Glomerular visceral epithelial cell (primary cell): ENCODE results near the gene GAS2L1.

Experiments used
- DNase-seq: peaks from one replicate; pipeline ENCODE4 v3.0.0-alpha.2; 2016; ENCODE audit errors: extremely low spot score

Gene GAS2L1

GRCh38 chr22:29306175-29306834 lies at the start of gene GAS2L1:
Gene GAS2L1 (plus strand): TSS chr22:29306650. CDS start chr22:29308106, 1,456 bp downstream.
- DNase-seq: peak; percentile 80

- no peak for DNase-seq
Observed at GRCh38 chr22:29257751-29258181, 48.7 kb upstream of the GAS2L1 start.

GRCh38 chr22:29258407-29259252 lies 47.8 kb upstream of the GAS2L1 start:
- no peak for DNase-seq

GRCh38 chr22:29259253-29259899 lies 47.1 kb upstream of the GAS2L1 start:
- no peak for DNase-seq

- no peak for DNase-seq
Observed at GRCh38 chr22:29260031-29260560, 46.4 kb upstream of the GAS2L1 start.

GRCh38 chr22:29260601-29261315 lies 45.7 kb upstream of the GAS2L1 start:
- no peak for DNase-seq

- no peak for DNase-seq
Observed at GRCh38 chr22:29263791-29264276, 42.6 kb upstream of the GAS2L1 start.

- DNase-seq: no peak
Observed at GRCh38 chr22:29265305-29265704, 41.1 kb upstream of the GAS2L1 start.

- no peak for DNase-seq
Observed at GRCh38 chr22:29265929-29266328, 40.5 kb upstream of the GAS2L1 start.

- peak; percentile 10 for DNase-seq
Observed at GRCh38 chr22:29266564-29267461, 39.6 kb upstream of the GAS2L1 start.

- no peak for DNase-seq
Observed at GRCh38 chr22:29267462-29267857, 39.0 kb upstream of the GAS2L1 start.

GRCh38 chr22:29267858-29268510 lies 38.5 kb upstream of the GAS2L1 start, which contains the start of the genes EWSR1 and RHBDD3:
Gene EWSR1 (plus strand): TSS chr22:29268268. CDS start chr22:29268337, 69 bp downstream.
Gene RHBDD3 (minus strand): TSS chr22:29267981. CDS start chr22:29265626, 2,355 bp downstream.
- DNase-seq: peak; percentile 94

- DNase-seq: peak; percentile 56
Observed at GRCh38 chr22:29268511-29269229, 37.8 kb upstream of the GAS2L1 start.

GRCh38 chr22:29269230-29269604 lies 37.2 kb upstream of the GAS2L1 start:
- no peak for DNase-seq

GRCh38 chr22:29269731-29270474 lies 36.5 kb upstream of the GAS2L1 start:
- DNase-seq: no peak

GRCh38 chr22:29270475-29271271 lies 35.8 kb upstream of the GAS2L1 start:
- peak; percentile 13 for DNase-seq

GRCh38 chr22:29272624-29273023 lies 33.8 kb upstream of the GAS2L1 start:
- no peak for DNase-seq
